HepG2 (cell line): ENCODE measurements around the gene FAM199X. TPM values are rescaled to one million over a fixed set of nuclear protein-coding genes. Genes with fewer than 3 reads are reported as not detected.

Source experiments
- ADNP ChIP-seq: sonication (generic); formaldehyde crosslinking; IDR thresholded peaks from 2 replicates; pipeline ENCODE4 v1.4.0; 2020; ENCODE audit warnings: missing genetic modification reagents
- ATRX ChIP-seq: sonication (generic); formaldehyde crosslinking; IDR thresholded peaks from 2 replicates; pipeline ENCODE4 v1.4.0; 2020; ENCODE audit warnings: missing genetic modification reagents, borderline replicate concordance
- HDAC2 ChIP-seq: sonication (generic); formaldehyde crosslinking; IDR thresholded peaks from 2 replicates; pipeline ENCODE4 v1.4.0; 2020; ENCODE audit warnings: missing genetic modification reagents
- HNRNPUL1 ChIP-seq: fragments of 200-400 bp; formaldehyde crosslinking; IDR thresholded peaks from 2 replicates; pipeline ENCODE4 v1.6.1; 2017; ENCODE audit warnings: low read depth, mild to moderate bottlenecking, low read length, moderate library complexity
- IKZF1 ChIP-seq: fragments of 450-650 bp; IDR thresholded peaks from 2 replicates; pipeline ENCODE4 v1.7.1; 2016
- POLR2G ChIP-seq: fragments of 200-400 bp; formaldehyde crosslinking; IDR thresholded peaks from 2 replicates; pipeline ENCODE4 v1.6.1; 2018; ENCODE audit warnings: mild to moderate bottlenecking, low read depth, low read length, moderate library complexity
- RARA ChIP-seq: IDR thresholded peaks from 2 replicates; pipeline ENCODE4 v1.6.1; 2016; ENCODE audit warnings: missing genetic modification reagents, missing compliant biosample characterization
- SIN3A ChIP-seq: IDR thresholded peaks from 2 replicates; pipeline ENCODE4 v1.6.1; 2011; ENCODE audit warnings: low read depth, mild to moderate bottlenecking, control low read depth, low read length, borderline replicate concordance
- SIN3B ChIP-seq: fragments of 150-350 bp; IDR thresholded peaks from 2 replicates; pipeline ENCODE4 v1.6.1; 2014; ENCODE audit warnings: low read length
- SKI ChIP-seq: fragments of 450-650 bp; IDR thresholded peaks from one replicate; pipeline ENCODE4 v1.6.1; 2018; ENCODE audit warnings: mild to moderate bottlenecking; ENCODE audit not compliant: partially characterized antibody
- SMAD1 ChIP-seq: sonication (generic); formaldehyde crosslinking; IDR thresholded peaks from 2 replicates; pipeline ENCODE4 v1.4.0; 2020; ENCODE audit warnings: missing genetic modification reagents, low read depth, mild to moderate bottlenecking, borderline replicate concordance
- STAT5B ChIP-seq: sonication (generic); formaldehyde crosslinking; IDR thresholded peaks from 2 replicates; pipeline ENCODE4 v1.4.0; 2020; ENCODE audit warnings: missing genetic modification reagents
- ZMYM2 ChIP-seq: sonication (generic); formaldehyde crosslinking; IDR thresholded peaks from 2 replicates; pipeline ENCODE4 v1.8.0; 2022; ENCODE audit warnings: mild to moderate bottlenecking, missing genetic modification reagents
- ZNF264 ChIP-seq: sonication (generic); formaldehyde crosslinking; IDR thresholded peaks from 2 replicates; pipeline ENCODE4 v1.4.0; 2020; ENCODE audit warnings: missing genetic modification reagents
- ZNF350 ChIP-seq: sonication (generic); formaldehyde crosslinking; IDR thresholded peaks from 2 replicates; pipeline ENCODE4 v1.4.0; 2020; ENCODE audit warnings: mild to moderate bottlenecking, low read depth, missing genetic modification reagents, borderline replicate concordance
- ZNF652 ChIP-seq: IDR thresholded peaks from 2 replicates; pipeline ENCODE4 v1.6.1; 2016; ENCODE audit warnings: low read depth, borderline replicate concordance
- ZNF7 ChIP-seq: IDR thresholded peaks from 2 replicates; pipeline ENCODE4 v1.6.1; 2016; ENCODE audit warnings: missing biosample characterization, missing genetic modification reagents
- polyA plus RNA-seq, 8 experiments: library from polyadenylated mRNA; depleted of rRNA in 3 of 8; stranded (reverse) in 7 of 8; unstranded in 1 of 8; fragments of >200 nt; fragmentation: Illumina TruSeq in 4 of 8; extraction: Trizol in 4 of 8; gene quantifications; 2 replicates each; pipeline versions ENCODE4 v1.2.1 to v1.2.3, GENCODE V29; 2011 to 2016; ENCODE audit warnings: low read depth in 4 of 8, missing spikeins in 1 of 8, mixed read lengths in 1 of 8; ENCODE audit not compliant: insufficient read depth in 1 of 8
- total RNA-seq, 5 experiments: library from RNA; depleted of rRNA; stranded (reverse); fragments of >200 nt; fragmentation: Illumina TruSeq; extraction: Trizol; gene quantifications; 2 replicates each; pipeline ENCODE4 v1.2.3, GENCODE V29; 2016; ENCODE audit warnings: low read depth in 1 of 5
- TF ChIP-seq, protein P1 (sequence below): sonication (generic); formaldehyde crosslinking; IDR thresholded peaks from 2 replicates; pipeline ENCODE4 v1.5.1; 2020; ENCODE audit warnings: mild to moderate bottlenecking, missing genetic modification reagents
- TF ChIP-seq, protein P2 (sequence below): conservative IDR thresholded peaks from 2 replicates; pipeline ENCODE4 v1.6.1; 2018; ENCODE audit warnings: missing genetic modification reagents
- TF ChIP-seq, protein P3 (sequence below): sonication (generic); formaldehyde crosslinking; conservative IDR thresholded peaks from 2 replicates; pipeline ENCODE4 v1.8.0; 2022; ENCODE audit warnings: mild to moderate bottlenecking, moderate library complexity, missing genetic modification reagents
- TF ChIP-seq, protein P4 (sequence below): sonication (generic); formaldehyde crosslinking; IDR thresholded peaks from 2 replicates; pipeline ENCODE4; 2020; ENCODE audit warnings: missing genetic modification reagents, mild to moderate bottlenecking, borderline replicate concordance

FAM199X gene
- total and polyA plus RNA-seq, 2 of the 13 experiments (the other 11 are each of a cell fraction or from before 2014, with no cell fraction given), result 5.1 to 18.0 TPM

DNA sequence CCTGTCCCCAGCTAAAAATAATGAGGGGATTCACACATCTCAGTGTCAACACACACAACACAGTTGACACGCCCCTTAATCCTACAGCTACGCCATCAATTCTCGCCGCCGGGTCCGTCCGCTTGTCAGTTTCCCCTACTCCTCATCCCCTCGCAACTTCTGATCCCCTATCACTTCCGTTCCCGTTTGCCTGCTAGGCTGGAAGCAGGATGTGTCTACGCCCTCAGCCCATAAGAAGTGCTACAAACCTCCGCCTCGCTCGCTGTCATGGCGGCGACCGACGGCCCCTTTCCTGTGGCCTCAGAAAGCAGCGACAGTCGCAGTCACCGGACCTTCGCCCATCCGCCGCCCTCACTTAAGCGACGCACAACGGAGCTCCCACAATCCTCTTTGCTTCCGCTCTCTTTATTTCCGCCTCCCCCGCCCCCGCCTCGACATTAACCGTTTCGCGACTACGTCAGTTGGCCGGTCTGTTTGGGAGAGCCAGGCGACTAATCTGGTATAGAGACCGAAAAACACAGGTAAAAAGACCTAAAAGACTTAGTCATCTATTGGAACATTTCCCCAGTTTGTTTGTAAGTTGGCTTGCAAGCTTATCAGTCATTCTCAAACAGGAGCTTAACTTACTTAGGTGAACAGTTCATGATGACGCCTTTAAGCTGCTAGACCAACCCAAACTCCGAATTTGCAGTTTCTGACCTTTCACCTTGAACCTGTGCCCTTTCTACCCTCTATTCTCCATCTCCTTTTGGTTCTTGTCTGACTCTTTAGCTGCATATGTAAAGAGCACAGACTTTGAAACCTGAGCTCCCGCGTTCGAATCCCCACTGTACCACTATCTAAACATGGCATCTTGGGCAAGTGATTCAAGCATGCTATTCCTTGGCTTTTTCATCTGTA, 9.4 kb upstream of the FAM199X start, which contains the start of gene SLC25A53 (continued):
- TF ChIP-seq ZNF350, result peak; percentile 71; the same call in 1 of the 2 replicates
- TF ChIP-seq HNRNPUL1, result no peak
- no peak for TF ChIP-seq ADNP (CRISPR knock-in tag)
- TF ChIP-seq IKZF1, result no peak
- TF ChIP-seq SMAD1 (CRISPR knock-in tag), result no peak
- no peak for TF ChIP-seq ZNF7 (CRISPR knock-in tag)
- TF ChIP-seq, protein P1, sequence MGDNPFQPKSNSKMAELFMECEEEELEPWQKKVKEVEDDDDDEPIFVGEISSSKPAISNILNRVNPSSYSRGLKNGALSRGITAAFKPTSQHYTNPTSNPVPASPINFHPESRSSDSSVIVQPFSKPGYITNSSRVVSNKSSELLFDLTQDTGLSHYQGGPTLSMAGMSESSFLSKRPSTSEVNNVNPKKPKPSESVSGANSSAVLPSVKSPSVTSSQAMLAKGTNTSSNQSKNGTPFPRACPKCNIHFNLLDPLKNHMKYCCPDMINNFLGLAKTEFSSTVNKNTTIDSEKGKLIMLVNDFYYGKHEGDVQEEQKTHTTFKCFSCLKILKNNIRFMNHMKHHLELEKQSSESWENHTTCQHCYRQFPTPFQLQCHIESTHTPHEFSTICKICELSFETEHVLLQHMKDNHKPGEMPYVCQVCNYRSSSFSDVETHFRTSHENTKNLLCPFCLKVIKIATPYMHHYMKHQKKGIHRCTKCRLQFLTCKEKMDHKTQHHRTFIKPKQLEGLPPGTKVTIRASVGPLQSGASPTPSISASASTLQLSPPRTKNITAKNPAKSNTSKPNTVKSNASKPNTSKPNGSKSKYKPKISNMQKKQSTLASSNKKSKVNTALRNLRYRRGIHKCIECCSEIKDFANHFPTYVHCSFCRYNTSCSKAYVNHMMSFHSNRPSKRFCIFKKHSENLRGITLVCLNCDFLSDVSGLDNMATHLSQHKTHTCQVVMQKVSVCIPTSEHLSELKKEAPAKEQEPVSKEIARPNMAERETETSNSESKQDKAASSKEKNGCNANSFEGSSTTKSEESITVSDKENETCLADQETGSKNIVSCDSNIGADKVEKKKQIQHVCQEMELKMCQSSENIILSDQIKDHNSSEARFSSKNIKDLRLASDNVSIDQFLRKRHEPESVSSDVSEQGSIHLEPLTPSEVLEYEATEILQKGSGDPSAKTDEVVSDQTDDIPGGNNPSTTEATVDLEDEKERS, result no peak
- TF ChIP-seq HDAC2 (CRISPR knock-in tag), result peak; percentile 22; the same call in 1 of the 2 replicates
- TF ChIP-seq, protein P2, sequence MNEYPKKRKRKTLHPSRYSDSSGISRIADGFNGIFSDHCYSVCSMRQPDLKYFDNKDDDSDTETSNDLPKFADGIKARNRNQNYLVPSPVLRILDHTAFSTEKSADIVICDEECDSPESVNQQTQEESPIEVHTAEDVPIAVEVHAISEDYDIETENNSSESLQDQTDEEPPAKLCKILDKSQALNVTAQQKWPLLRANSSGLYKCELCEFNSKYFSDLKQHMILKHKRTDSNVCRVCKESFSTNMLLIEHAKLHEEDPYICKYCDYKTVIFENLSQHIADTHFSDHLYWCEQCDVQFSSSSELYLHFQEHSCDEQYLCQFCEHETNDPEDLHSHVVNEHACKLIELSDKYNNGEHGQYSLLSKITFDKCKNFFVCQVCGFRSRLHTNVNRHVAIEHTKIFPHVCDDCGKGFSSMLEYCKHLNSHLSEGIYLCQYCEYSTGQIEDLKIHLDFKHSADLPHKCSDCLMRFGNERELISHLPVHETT (CRISPR knock-in tag), result 0 out of 2 replicates have a peak, but pooled peaks have one; percentile 35
- TF ChIP-seq SKI, result peak; percentile 19
- TF ChIP-seq ZNF264, result no peak
- TF ChIP-seq, protein P3, sequence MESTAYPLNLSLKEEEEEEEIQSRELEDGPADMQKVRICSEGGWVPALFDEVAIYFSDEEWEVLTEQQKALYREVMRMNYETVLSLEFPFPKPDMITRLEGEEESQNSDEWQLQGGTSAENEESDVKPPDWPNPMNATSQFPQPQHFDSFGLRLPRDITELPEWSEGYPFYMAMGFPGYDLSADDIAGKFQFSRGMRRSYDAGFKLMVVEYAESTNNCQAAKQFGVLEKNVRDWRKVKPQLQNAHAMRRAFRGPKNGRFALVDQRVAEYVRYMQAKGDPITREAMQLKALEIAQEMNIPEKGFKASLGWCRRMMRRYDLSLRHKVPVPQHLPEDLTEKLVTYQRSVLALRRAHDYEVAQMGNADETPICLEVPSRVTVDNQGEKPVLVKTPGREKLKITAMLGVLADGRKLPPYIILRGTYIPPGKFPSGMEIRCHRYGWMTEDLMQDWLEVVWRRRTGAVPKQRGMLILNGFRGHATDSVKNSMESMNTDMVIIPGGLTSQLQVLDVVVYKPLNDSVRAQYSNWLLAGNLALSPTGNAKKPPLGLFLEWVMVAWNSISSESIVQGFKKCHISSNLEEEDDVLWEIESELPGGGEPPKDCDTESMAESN (CRISPR knock-in tag), result peak; percentile 65
- TF ChIP-seq SIN3B, result peak; percentile 80; the same call in 1 of the 2 replicates
- TF ChIP-seq, protein P4, sequence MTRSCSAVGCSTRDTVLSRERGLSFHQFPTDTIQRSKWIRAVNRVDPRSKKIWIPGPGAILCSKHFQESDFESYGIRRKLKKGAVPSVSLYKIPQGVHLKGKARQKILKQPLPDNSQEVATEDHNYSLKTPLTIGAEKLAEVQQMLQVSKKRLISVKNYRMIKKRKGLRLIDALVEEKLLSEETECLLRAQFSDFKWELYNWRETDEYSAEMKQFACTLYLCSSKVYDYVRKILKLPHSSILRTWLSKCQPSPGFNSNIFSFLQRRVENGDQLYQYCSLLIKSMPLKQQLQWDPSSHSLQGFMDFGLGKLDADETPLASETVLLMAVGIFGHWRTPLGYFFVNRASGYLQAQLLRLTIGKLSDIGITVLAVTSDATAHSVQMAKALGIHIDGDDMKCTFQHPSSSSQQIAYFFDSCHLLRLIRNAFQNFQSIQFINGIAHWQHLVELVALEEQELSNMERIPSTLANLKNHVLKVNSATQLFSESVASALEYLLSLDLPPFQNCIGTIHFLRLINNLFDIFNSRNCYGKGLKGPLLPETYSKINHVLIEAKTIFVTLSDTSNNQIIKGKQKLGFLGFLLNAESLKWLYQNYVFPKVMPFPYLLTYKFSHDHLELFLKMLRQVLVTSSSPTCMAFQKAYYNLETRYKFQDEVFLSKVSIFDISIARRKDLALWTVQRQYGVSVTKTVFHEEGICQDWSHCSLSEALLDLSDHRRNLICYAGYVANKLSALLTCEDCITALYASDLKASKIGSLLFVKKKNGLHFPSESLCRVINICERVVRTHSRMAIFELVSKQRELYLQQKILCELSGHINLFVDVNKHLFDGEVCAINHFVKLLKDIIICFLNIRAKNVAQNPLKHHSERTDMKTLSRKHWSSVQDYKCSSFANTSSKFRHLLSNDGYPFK, result peak; percentile 100
- TF ChIP-seq SIN3A, result 0 out of 2 replicates have a peak, but pooled peaks have one; percentile 30
- no peak for TF ChIP-seq ZMYM2
- peak; percentile 60; the same call in 1 of the 2 replicates for TF ChIP-seq POLR2G
- 0 out of 2 replicates have a peak, but pooled peaks have one; percentile 4 for TF ChIP-seq RARA (CRISPR knock-in tag)
- peak; percentile 96 for TF ChIP-seq ZNF652 (CRISPR knock-in tag)
- TF ChIP-seq STAT5B (CRISPR knock-in tag), result no peak
- TF ChIP-seq ATRX (CRISPR knock-in tag), result no peak
